KMS-11 (cell line): ENCODE results near the gene SPP2.

ENCODE experiments used
- H2AFZ ChIP-seq: fragments of 200-600 bp; sonication (generic); 2 replicates; pipeline ENCODE4 v1.6.1; 2016; ENCODE audit warnings: antibody characterized with exemption, mixed run types, low read depth
- H3K27ac ChIP-seq: fragments of 200-600 bp; sonication (generic); 2 replicates; pipeline ENCODE4 v1.6.1; 2016; ENCODE audit warnings: mild to moderate bottlenecking, mixed run types
- H3K27me3 ChIP-seq: fragments of 200-600 bp; sonication (generic); 2 replicates; pipeline ENCODE4 v1.6.1; 2017; ENCODE audit warnings: mild to moderate bottlenecking, low read depth, mixed run types, moderate library complexity; ENCODE audit not compliant: insufficient read depth
- H3K36me3 ChIP-seq: fragments of 200-600 bp; sonication (generic); 2 replicates; pipeline ENCODE4 v1.6.1; 2017; ENCODE audit warnings: mild to moderate bottlenecking, mixed run types; ENCODE audit not compliant: insufficient read depth
- H3K4me1 ChIP-seq: fragments of 200-600 bp; sonication (generic); 2 replicates; pipeline ENCODE4 v1.6.1; 2016; ENCODE audit warnings: mild to moderate bottlenecking, low read depth, mixed run types; ENCODE audit not compliant: poor library complexity, severe bottlenecking
- H3K4me2 ChIP-seq: fragments of 200-600 bp; sonication (generic); 2 replicates; pipeline ENCODE4 v1.7.0; 2016; ENCODE audit warnings: mild to moderate bottlenecking, mixed run types
- H3K4me3 ChIP-seq: fragments of 200-600 bp; sonication (generic); IDR thresholded peaks from 2 replicates; pipeline ENCODE4 v1.6.1; 2017; ENCODE audit warnings: low read depth, low read length, mixed read lengths; ENCODE audit not compliant: insufficient read depth
- H3K79me2 ChIP-seq: fragments of 200-600 bp; sonication (generic); 2 replicates; pipeline ENCODE4 v1.6.1; 2016; ENCODE audit warnings: low read depth, mixed run types; ENCODE audit not compliant: insufficient read depth
- H3K9ac ChIP-seq: fragments of 200-600 bp; sonication (generic); 2 replicates; pipeline ENCODE4 v1.6.1; 2016; ENCODE audit warnings: mild to moderate bottlenecking, mixed run types
- H4K20me1 ChIP-seq: fragments of 200-600 bp; sonication (generic); 2 replicates; pipeline ENCODE4 v1.6.1; 2016; ENCODE audit warnings: mild to moderate bottlenecking, mixed run types; ENCODE audit not compliant: insufficient read depth
- TF ChIP-seq, protein P1 (sequence below): fragments of 200-600 bp; sonication (generic); conservative IDR thresholded peaks from 2 replicates; pipeline ENCODE4 v1.6.1; 2017; ENCODE audit warnings: low read depth, mild to moderate bottlenecking, antibody characterized with exemption, low read length, moderate library complexity, mixed read lengths

Gene SPP2

DNA sequence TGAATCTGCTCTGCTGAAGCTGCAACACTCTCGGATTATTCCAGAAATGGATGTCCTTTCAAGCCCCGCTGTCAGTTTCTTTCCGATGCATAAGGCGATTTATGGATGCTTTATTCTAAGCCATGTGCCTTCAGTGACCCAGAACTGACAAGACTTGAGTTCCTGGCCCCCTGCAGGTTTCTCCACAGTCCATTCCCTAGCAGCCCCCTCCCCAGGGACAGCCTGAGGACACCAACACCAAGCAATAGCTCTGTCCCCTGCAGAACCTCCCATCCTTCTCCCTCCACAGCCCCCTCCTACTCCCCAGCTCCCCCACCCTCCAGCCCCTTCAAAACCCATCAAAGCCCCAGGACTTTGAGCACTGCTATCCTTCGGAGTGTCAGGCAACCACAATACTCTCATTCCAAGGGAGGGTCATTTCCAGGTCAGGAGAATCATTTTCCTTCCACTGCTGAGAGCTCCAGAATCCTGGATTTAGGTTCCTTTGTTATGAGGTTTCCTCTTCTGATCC, 24.6 kb upstream of the SPP2 start:
- Histone ChIP-seq H3K4me1 (no peaks in the 10 kb centered on the region), H3K27me3 (no peaks in the 10 kb centered on the region), H3K27ac (no peak overlapping the region), H4K20me1 (no peaks in the 10 kb centered on the region), H3K4me3 (no peak overlapping the region), H3K9ac (no peak overlapping the region), H3K36me3 (no peaks in the 10 kb centered on the region), H3K79me2 (no peaks in the 10 kb centered on the region), H3K4me2 (no peak overlapping the region), H2AFZ (no peak overlapping the region)
- TF ChIP-seq, protein P1, sequence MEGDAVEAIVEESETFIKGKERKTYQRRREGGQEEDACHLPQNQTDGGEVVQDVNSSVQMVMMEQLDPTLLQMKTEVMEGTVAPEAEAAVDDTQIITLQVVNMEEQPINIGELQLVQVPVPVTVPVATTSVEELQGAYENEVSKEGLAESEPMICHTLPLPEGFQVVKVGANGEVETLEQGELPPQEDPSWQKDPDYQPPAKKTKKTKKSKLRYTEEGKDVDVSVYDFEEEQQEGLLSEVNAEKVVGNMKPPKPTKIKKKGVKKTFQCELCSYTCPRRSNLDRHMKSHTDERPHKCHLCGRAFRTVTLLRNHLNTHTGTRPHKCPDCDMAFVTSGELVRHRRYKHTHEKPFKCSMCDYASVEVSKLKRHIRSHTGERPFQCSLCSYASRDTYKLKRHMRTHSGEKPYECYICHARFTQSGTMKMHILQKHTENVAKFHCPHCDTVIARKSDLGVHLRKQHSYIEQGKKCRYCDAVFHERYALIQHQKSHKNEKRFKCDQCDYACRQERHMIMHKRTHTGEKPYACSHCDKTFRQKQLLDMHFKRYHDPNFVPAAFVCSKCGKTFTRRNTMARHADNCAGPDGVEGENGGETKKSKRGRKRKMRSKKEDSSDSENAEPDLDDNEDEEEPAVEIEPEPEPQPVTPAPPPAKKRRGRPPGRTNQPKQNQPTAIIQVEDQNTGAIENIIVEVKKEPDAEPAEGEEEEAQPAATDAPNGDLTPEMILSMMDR = no peak

DNA sequence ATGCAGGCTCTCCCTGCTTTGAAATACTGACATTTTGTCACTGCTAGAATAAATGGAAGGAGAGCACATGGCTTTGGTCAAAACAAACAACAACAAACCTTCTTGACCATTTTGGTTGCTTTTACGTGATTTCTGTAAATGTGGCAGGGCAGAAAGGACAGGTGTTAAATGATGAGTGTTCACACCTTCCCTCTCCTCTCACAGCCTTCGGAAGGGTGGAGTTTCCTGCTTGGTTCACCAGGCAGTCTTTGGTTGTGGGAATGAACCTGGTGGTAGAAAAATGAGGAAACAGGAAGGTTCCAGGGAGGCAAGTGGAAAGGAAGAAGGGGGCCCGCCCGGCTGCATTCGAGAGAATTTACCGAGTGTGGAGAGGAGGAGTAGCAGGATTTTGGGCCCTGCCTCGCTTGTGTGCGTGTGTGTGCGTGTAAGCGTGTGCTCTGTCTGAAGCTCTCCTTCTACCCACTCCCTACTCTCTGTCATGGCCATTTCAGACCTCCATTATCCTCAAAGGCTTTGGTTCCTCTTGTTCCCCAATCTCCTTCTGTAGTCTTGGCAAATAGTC, 23.7 kb upstream of the SPP2 start:
- no peak overlapping the region for H2AFZ ChIP-seq
- no peaks in the 10 kb centered on the region for H3K36me3 ChIP-seq
- H3K4me3 ChIP-seq = no peak overlapping the region
- no peak overlapping the region for H3K9ac ChIP-seq
- no peaks in the 10 kb centered on the region for H3K79me2 ChIP-seq
- no peak overlapping the region for H3K4me2 ChIP-seq
- H3K27me3 ChIP-seq = no peaks in the 10 kb centered on the region
- H3K4me1 ChIP-seq = no peaks in the 10 kb centered on the region
- H3K27ac ChIP-seq = no peak overlapping the region
- TF ChIP-seq, protein P1 = no peak
- no peaks in the 10 kb centered on the region for H4K20me1 ChIP-seq

DNA sequence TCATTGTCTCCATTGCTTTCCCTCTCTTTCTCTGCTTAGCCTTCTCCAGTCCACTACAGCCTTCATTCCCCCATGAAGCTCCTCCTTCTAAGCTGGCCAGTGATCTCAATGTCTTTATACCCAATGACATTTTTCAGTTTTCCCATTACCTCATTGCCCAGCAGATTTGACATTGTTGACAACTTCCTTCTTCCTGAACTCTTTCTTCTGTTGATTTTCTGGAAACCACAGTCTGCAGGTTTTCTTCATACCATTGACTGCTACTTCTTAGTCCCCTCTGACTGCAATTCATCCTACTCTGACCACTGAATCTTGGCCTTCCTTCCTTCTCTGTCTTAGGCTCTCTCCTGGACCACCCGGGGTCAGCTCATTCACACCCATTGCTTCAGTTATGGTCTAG, 22.9 kb upstream of the SPP2 start:
- TF ChIP-seq, protein P1 = no peak

DNA sequence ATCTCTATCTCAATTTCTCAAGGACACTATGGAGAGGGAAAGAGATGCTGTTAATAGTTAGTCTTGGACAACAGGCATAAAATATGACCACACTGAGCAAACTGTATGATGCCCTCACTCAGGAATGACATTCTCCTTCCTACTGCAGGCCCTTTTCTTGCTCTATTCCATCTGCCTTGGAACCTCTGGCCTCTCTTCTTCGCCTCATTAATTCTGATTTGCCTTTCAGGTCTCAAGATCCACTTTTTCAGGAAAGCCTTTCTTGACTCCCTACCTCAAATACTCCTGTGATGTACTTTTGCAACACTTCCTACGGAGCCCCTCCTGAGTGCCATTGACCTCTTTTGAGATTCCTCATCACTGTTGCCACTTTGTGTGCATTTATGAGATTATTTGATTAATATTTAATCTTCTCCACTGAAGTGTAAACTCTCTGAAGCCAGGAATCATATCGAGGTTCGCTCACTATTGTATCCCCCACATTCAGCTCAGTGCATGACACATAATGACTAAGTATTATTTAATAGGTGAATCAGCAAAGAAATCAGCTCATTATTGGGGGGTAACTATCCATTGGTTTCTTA, 21.3 kb upstream of the SPP2 start:
- TF ChIP-seq, protein P1 = no peak

More for the DNA sequence above, 22.9 kb upstream of the SPP2 start:
- Histone ChIP-seq H3K27me3 (no peaks in the 10 kb centered on the region), H3K79me2 (no peaks in the 10 kb centered on the region), H3K9ac (no peak overlapping the region), H3K4me3 (no peak overlapping the region), H3K36me3 (no peaks in the 10 kb centered on the region), H3K27ac (no peak overlapping the region), H2AFZ (no peak overlapping the region), H3K4me2 (no peak overlapping the region), H4K20me1 (no peaks in the 10 kb centered on the region), H3K4me1 (no peaks in the 10 kb centered on the region)

More for the DNA sequence above, 21.3 kb upstream of the SPP2 start:
- no peaks in the 10 kb centered on the region for H4K20me1 ChIP-seq
- no peaks in the 10 kb centered on the region for H3K79me2 ChIP-seq
- H3K4me2 ChIP-seq = no peak overlapping the region
- H3K9ac ChIP-seq = no peak overlapping the region
- H3K27ac ChIP-seq = no peak overlapping the region
- no peaks in the 10 kb centered on the region for H3K36me3 ChIP-seq
- no peak overlapping the region for H3K4me3 ChIP-seq
- H2AFZ ChIP-seq = no peak overlapping the region
- H3K4me1 ChIP-seq = no peaks in the 10 kb centered on the region
- no peaks in the 10 kb centered on the region for H3K27me3 ChIP-seq
